Effector CD4-positive, alpha-beta T cell (primary cell): Measurements from ENCODE around the gene CNTNAP2.
"Not testable (repeated sequence)": the region's sequence is repeated elsewhere in the genome, so short reads cannot be mapped to it uniquely, and the experiment has no call there.

Source experiments
- DNase-seq: peaks from one replicate; pipeline ENCODE4 v3.0.0-alpha.2; 2020

CNTNAP2 gene

DNA sequence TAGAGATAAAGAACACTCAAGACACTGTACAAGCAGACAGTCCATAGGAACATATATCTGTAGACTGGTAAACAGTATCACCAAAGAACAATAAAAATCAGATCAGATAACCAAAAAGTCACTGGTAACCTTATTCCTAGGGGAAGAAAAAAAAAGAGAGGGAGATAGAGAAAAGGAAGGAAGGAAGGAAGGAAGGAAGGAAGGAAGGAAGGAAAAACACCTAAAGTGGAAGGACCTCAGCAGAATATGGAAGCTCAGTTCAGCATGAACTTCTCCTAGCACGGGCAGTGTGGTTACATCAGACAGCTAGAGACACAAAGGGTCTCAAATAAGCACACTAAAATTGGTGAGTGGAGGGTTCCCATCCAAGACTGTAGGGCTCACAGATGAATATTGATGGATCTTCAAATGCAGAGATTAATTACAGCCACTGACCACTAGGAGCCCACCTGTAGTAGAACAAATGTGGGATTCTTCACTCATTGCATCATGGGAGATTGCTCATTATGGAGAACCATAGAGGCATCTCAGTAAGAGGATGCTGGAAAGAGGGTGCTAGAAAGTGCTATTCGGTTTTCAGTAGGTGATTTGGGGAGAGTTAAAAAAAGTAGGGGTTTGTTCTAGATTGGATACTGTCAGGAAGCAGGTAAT, 2180.5 kb downstream of the CNTNAP2 start:
- DNase-seq, result no peak

DNA sequence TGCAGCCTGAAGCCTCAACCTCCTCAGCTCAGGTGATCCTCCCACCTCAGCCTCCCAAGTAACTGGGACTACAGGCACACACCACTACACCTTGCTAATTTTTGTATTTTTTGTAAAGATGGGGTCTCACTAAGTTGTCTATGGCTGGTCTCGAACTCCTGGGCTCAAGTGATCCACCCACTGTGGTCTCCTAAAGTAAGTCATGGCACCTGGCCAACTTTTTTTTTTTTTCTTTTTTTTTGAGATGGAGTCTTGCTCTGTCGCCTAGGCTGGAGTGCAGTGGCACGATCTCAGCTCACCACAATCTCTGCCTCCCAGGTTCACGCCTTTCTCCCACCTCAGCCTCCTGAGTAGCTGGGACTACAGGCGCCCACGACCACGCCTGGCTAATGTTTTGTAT, 2182.2 kb downstream of the CNTNAP2 start:
- not testable (repeated sequence) for DNase-seq

DNA sequence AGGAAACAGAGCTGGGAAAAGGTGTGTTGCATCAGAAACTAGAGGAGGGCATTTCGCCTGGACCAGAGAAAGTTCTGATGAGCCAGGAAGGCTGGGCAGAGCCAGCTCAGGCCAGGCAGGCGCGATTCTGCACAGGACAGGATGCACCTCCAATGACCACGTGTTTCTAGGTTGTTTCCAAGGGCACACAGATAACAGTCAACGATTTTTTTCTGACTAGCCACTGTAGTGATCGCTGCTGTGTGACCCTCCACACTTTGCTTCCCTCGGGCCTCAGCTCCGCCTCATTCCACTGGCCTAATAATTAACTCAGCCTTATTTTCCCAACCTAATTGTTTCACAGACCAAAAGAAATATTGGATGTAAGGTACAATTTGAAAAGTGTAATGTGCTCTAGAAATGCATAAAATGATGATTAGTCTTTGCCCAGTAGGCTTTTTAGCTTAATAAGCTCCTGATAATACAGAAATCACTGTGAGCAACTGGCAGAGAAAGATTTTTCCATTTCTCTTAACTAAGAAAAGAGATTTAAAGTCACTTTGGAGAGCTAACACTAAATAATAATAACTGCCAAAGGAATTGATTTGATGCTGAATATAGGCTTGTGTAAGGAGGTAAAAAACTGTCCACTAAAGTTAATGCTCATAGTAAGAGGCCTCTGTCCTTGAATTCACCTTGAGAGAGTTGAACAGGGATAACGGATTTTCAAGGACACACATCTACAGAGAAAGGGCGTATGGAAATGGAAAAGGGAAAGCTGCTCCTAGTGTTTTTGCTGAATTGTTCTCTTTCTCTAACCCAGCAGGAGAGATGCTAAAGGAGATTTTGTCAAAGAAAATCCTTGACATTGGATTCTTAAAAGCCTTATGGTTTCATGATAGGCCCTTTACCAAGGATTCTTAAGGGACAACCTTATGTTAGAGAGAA, 2183.0 kb downstream of the CNTNAP2 start:
- DNase-seq, result no peak

DNA sequence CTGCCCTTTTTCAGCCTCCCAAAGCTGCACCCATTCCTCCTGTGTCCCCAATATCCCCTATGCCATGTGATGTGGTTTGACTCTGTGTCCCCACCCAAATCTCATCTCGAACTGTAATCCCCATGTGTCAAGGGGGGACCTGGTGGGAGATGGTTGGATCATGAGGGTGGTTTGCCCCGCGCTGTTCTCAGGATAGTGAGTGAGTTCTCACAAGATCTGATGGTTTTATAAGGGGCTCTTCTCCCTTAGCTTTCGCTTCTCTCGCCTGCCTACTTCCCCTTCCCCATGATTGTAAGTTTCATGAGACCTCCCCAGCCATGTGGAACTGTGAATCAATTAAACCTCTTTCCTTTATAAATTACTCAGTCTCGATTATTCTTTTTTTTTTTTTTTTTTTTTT, 2185.8 kb downstream of the CNTNAP2 start:
- not testable (repeated sequence) for DNase-seq

DNA sequence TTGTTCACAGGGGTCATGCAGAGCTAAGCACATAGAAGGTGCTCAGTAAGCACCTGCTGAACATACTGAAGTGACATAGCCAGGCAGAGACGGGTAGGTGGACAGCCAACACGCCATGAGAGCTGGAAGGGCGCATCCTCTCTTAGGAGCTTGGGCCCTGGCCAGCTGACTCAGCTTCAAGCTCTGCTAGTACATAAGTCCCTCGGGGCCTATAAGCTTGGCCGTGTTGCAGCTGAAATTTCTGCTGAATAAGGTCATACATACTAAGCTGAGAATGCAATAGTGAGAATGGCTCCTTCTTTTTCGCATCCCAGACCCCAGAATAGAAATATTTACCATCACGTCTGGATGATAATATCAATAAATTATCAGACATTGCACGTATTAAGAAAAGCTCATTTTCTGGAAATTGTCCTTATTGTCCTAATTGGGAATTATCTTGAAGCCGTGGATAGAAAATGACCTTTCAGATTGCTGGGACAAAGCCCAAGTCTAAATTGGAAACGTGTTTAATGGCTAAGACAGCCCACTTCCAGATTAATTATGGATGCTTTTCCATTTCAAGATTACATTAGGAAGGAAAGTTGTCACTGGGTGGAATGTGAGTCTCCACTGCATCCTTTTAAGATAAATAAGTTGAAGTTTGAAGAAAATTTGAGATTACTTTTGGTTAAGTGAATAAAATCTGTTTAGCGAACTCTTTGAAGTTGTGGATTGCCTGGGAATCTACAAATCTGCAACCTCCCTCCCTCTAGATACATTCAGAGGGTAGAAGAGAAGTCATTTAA, 2186.9 kb downstream of the CNTNAP2 start:
- no peak for DNase-seq

DNA sequence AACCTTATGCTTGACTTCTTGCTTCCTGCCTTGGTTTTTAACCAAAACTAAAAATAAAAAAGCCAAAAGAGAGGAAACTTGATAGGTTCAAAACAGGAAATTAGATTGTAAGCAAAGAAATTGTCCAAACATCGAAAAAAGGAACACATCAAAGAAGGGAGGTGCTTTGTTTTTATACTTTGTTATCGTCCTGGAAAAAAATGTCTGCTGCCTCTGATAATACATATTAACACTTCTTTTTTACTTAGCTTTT, 2187.4 kb downstream of the CNTNAP2 start:
- no peak for DNase-seq

DNA sequence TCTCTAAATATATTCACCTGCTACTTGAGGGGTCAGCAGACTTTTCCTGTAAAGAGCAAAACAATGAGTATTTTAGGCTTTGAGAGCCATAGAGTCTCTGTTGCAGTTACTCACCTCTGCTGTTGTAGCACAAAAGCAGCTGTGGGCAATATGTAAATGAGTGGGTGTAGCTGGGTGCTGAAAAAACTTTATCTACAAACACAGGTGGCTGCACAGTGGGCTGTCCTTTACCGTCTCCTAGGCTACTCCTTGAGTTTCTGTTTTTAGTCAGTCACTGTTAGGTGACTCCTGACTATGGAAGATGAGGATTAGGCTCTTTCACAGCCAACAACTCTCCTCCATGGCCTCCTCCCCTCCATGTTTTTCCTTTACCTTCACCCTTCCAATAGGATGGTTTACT, 2187.9 kb downstream of the CNTNAP2 start:
- no peak for DNase-seq

DNA sequence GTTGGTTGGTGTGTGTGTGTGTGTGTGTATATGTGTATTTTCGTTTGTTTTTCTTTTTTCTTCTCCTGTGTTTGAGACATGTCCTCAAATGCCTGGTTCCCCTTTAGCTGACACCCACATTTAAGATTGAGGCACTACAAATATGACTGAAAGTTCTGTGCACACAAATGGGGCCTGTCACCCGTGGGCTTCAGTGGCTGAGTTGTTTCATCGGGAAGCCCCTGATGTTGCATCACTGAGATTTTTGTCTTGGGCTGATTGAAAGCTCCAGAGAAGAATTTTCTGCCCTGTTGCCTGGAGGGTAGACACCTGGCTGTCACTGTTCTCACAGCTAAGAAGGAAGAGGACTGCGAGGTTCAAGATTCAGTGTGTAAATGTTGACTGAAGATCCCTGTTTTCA, 2190.2 kb downstream of the CNTNAP2 start:
- no peak for DNase-seq

DNA sequence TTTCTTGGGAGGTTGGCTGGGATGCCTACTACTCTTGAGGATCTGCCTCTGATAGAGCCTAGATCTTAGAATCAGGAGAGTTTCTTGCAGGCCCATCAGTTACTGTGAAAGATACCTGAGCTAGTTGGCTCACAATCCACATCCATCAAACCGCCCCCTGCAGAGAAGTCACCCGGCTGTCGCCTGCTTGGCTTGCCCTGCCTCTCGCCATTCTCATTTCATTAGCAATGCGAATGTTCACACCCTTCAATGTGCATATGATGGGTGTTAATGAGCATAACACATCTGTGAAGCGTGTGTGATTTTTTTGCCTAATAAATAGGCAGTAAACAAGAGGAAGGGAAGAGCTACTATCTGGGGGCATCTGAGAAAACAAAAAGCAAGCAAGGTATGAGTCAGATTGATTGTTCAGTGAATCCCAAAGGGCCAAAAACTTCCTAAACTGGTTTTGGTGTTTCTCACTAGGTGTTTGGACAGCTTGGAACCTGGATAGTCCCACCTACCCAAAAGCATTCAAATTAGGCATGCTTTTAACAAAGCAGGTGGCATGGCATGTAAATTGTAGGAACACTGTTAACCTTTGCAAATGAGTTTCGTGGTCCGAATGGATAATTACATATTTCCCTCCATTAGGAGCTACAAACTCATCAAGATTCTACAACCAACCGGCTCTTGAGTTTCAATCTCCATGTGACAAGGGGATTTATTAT, 2201.7 kb downstream of the CNTNAP2 start:
- no peak for DNase-seq

DNA sequence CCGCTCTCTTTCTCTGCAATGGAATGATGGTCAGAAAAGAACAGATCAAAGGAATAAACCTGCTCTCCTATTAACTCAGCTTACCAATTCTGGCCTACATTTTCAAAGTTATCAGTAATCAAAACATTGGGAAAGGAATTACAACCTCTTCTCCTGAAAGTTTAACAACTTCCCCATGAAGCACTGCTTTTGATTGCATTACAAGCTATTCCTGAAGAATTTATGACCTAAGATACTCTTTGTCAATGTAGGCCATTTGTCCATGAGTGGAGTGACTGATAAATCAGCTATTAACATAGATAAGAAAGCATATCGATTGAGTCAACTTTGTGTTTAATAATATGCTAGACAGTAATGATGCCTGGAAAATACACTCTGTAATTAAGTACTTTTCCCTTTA, 2202.2 kb downstream of the CNTNAP2 start:
- no peak for DNase-seq

DNA sequence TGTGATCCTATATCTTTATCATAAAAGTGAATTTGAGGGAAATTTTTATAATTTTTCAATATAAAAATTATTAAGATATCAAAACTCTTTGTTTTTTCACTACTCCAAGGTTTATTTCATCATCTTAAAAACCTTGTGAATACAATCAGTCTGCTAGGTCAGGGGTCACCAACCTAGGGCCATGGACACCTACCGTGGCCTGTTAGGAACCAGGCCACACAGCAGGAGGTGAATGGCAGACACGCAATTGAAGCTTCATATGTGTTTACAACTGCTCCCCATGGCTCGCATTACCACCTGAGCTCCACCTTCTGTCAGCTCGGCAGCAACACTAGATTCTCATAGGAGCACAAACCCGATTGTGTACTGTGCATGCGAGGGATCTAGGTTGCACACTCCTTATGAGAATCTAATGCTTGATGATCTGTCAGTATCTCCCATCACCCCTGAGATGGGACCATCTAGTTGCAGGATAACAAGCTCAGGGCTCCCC, 2202.8 kb downstream of the CNTNAP2 start:
- DNase-seq, result no peak

DNA sequence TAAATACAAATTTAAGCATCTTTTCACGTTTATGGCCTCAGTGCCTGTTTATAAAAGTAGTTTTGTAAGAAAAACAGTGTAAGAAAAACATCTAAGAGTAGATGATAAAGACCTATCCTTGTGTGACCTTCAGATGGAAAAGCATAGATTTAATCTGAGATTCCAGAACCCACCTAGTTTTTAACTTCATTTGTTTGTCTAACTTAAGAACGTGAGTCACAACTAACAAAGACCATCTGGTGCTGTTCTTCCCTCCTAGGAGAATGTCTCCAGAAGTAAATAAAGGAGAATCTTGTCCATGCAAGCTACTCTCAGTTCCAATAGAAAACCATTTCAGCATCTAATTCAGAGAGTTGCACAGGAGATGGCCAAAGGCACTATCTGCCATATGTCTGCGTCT, 2208.6 kb downstream of the CNTNAP2 start:
- no peak for DNase-seq

DNA sequence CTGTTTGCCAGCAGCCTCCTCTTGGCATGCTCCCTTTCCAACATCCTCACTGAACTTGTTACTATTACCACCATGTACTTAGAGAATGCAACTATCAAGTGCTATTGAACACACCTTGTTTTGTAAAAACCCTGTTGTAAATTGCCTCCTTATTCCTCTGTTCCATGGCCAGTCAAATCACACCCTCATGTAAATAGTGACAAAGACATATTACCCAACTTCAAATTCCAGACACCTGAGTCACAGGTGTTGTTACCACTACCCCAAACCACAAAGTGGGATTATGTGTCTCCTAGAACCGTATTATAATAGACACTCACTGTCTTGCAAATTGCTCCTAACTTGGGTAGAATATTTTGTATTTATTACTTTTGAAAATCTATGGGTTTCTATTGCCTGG, 2210.8 kb downstream of the CNTNAP2 start:
- no peak for DNase-seq

DNA sequence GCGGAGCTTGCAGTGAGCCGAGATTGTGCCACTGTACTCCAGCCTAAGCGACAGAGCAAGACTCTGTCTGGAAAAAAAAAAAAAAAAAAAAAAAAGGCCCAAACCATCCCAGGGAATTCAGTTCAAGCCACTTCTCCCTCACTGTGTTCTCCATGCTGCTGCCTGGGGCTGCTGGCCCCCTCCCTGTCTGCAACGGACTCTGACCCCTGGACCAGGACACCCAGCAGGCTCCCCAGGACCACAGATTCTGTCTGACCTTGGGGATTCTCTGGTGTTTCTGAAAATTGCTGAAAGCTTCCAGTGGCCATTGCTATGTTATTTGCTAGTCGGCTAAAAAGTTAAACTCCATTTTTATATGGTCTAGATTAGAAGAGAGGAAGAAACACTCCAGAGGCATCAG, 2212.3 kb downstream of the CNTNAP2 start:
- DNase-seq, result no peak

DNA sequence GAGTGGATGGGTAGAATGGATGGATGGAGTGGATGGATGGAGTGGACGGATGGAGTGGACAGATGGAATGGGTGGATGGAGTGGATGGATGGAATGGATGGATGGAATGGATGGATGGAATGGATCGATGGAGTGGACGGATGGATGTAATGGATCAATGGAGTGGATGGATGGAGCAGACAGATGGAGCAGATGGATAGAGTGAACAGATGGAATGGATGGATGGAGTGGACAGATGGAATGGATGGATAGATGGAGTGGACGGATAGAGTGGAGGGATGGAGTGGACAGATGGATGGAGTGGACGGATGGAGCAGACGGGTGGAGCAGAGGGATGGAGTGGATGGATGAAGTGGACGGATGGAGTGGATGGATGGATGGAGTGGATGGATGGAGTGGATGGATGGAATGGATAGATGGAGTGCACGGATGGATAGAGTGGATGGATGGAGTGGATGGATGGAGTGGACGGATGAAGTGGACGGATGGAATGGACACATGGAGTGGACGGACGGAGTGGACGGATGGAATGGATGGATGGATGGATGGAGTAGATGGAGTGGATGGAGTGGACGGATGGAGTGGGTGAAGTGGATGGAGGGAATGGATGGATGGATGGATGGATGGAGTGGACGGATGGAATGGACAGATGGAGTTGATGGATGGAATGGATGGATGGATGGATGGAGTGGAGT, 2213.7 kb downstream of the CNTNAP2 start:
- no peak for DNase-seq

DNA sequence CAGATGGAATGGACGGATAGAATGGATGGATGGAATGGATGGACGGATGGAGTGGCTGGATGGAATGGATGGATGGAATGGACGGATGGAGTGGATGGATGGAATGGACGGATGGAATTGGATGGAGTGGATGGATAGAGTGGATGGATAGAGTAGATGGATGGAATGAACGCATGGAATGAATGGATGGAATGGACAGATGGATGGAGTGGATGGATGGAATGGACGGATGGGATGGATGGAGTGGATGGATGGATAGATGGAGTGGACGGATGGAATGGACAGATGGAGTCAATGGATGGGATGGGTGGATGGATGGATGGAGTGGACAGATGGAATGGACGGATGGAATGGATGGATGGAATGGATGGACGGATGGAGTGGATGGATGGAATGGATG, 2214.2 kb downstream of the CNTNAP2 start:
- no peak for DNase-seq

DNA sequence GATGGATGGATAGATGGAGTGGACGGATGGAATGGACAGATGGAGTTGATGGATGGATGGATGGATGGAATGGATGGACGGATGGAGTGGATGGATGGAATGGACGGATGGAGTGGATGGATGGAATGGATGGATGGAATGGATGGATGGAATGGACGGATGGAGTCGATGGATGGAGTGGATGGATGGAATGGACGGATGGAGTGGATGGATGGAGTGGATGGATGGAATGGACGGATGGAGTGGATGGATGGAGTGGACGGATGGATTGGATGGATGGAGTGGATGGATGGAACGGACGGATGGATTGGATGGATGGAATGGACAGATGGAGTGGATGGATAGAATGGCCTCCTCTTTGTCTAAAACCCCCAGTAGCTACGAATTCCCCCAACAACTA, 2214.9 kb downstream of the CNTNAP2 start:
- not testable (repeated sequence) for DNase-seq

DNA sequence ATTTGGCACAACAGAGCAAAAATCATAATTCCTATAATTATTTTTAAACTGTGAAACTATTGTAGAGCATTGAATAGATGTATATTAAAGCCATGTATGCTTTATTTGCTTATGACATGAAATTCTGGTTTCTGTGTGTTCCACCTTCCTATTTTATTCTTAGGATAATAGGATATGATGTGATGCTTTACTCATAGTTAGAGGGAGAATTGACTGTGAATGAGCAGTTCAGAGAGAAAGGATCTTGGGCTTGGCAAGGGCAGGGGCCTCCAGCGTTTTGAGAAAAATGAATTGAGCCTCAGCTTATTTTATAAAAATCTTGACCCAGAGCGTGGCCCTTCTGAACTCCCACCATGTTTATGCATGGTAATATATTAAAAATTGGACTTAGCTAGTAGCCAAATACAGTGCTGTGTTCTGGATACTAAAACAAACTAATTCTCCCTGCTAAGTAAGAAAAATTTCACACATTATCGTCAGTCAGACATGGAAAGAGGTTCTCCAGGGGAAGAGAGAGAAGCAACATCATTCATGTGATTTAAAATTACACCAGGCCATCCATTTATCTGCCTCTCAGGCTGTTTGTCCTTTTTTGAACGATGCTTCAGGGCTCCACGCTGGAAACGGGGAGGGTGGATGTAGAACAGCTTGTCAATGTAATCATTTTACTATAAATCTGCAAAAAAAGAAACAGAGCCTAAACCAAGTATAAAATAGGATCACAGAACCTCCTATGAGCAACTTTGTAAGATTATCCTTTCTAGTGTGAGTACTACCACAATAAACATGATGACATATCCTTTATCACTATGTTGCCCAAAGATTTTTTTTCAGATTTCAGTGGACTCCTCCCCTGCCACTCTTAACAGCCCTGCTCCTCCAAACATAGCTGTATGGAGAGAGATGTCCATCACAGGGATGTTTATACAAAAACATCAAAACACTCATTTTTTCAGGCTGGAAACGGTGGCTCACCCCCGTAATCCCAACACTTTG, 2215.9 kb downstream of the CNTNAP2 start:
- no peak for DNase-seq

DNA sequence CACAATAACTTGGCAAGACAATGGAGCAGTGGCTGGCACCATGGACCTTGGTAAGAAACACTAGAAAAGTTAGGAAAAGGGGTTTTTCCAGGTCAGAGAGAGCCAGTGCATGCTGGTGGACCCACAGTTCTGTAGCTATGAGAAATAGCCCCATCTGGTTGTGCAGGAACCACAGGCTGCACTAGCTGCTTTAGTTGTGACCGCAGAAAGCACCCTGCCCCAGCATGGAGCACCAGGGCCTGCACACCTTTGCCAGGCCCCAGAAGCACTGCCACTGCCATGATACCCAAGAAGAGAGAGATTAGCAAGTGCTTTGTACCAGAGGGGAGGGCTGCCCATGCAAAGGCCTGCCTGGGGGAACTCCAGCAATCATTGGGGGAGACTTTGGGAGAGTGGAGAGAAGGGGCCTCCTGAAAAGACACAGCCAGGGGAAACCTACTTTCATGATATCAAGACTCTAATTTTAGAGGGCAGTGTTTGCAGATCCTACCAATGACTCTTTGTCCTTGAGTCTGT, 2217.9 kb downstream of the CNTNAP2 start:
- no peak for DNase-seq

DNA sequence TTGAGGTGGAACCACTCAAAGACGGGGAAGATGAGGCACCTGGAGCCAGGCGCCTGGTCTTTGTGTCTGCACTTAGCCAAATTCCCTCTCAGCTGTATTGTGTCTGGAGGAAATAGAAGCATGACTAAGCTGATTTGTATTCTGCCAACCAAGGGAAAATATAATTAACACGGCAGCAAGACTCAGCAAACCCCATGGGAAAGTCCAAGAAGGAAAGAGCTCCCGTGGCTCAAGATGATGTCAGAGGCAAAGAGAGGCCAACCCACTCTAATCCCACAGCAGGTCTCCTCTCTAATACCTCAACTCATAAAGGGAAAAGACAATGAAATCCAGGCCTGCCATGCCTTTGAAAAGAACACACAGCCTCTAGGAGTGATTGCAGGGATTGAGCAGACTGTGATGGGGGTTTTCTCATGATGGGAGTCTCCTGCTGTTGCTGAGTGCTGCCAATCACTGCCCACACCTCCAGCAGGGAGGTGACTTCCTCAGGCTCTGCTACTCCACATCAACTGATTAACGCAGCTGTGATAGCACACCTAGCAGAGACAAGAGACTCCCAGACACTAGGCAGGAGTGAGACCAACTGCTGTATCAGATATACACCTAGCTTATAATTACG, 2218.5 kb downstream of the CNTNAP2 start:
- DNase-seq, result no peak
